Dermis microvascular lymphatic vessel endothelial cell (primary cell): Measurements from ENCODE around the gene TBC1D24. TPM values are rescaled to one million over a fixed set of nuclear protein-coding genes. Genes with fewer than 3 reads are reported as not detected.
A peak's percentile ranks its signal among the peaks of the same experiment; 100 is the strongest.

Experiments used
- DNase-seq, 2 donors: peaks; one replicate each; pipeline versions ENCODE4 v3.0.0 to v3.0.0-alpha.2; 2010; ENCODE audit warnings: low read depth in 2 of 2
- total RNA-seq: library from RNA; depleted of rRNA; stranded (reverse); fragments of >200 nt; gene quantifications from 2 replicates; pipeline ENCODE4 v1.2.1, GENCODE V29; 2014

The TBC1D24 gene
- total RNA-seq, 1 donor from 2014 or later, result 7.3 TPM

GRCh38 chr16:2516391-2517240 is 41.7 kb downstream of the TBC1D24 start:
- peak in 1 of 2 donors; percentile 37 for DNase-seq

DNA sequence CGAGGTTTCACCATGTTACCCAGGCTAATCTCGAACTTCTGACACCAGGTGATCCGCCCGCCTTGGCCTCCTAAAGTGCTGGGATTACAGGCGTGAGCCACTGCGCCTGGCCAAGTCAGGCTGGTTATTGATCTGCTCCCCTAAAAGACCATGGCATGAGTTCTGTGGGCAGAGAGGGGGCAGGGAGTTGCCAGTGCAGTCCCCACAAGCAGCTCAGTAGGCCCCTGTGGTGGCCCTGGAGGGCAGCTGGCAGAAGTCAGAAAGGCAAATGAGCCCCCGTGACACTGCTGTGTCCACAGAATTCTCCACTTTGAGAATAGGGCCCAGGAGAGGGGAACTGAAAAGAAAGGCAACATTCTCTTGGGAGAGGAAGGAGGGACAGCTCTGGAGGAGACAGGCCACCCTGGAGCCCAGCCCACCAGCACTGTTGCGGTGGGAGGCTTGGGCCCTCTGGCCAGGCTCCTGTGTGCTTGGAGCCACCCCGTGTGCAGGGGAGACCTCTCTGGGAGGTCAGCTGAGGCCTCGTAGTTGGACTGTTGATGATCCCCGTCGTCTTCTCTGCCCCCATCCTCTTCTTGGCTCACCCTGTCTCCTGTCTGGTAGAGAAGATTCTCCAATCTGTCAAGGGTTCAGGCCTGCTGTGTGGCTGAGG is 43.2 kb downstream of the TBC1D24 start:
- DNase-seq, result no peak

DNA sequence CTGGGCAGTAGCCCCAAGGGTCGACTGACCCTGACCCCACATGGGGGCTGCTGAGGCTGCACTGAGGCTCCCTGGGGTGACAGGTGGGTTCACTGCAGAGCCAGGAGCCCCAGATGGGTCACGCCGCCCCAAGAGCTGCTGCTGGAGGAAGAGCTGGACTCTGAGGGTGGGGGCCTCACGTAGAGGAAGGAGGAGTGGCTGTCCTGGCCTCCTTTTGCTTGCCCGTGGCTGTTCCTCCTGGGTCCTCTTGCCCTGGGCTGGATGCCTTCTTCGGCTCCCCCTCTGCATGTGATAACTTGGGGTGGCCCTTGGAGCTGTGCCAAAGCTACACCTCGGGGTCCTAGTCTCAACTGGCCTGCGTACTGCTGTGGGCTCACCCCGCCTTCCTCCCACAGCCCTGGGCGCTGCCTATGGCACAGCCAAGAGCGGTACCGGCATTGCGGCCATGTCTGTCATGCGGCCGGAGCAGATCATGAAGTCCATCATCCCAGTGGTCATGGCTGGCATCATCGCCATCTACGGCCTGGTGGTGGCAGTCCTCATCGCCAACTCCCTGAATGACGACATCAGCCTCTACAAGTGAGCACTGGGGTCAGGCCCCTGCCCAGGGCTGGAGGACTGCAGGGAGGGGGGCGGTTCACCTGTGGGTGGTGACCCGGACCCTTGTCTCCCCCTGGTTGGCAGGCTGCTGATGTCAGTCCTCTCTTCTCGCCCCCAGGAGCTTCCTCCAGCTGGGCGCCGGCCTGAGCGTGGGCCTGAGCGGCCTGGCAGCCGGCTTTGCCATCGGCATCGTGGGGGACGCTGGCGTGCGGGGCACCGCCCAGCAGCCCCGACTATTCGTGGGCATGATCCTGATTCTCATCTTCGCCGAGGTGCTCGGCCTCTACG is 44.1 kb downstream of the TBC1D24 start:
- no peak for DNase-seq

DNA sequence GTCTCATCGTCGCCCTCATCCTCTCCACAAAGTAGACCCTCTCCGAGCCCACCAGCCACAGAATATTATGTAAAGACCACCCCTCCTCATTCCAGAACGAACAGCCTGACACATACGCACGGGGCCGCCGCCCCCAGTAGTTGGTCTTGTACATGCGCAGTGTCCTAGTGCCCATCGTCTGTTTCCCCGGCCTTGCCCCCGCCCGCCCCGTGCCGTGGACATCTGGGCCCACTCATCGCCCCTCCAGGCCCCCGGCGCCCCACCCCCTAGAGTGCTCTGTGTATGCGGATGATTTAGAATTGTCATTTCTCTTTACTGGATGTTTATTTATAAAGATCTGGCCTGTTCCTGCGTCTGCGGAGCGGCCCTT is 44.8 kb downstream of the TBC1D24 start:
- DNase-seq, result no peak

GRCh38 chr16:2520097-2520783 is 45.3 kb downstream of the TBC1D24 start, which contains the start of gene AMDHD2:
AMDHD2 (plus strand) TSS chr16:2520371; CDS start chr16:2520459, 88 bp downstream.
- peak; percentile 79 to 94 for DNase-seq

GRCh38 chr16:2520784-2521531 is 46.0 kb downstream of the TBC1D24 start:
- peak in 1 of 2 donors; percentile 43 for DNase-seq

- no peak for DNase-seq
Measured at GRCh38 chr16:2523801-2524231, 48.9 kb downstream of the TBC1D24 start.

- no peak for DNase-seq
Measured at GRCh38 chr16:2524339-2524938, 49.5 kb downstream of the TBC1D24 start.

DNA sequence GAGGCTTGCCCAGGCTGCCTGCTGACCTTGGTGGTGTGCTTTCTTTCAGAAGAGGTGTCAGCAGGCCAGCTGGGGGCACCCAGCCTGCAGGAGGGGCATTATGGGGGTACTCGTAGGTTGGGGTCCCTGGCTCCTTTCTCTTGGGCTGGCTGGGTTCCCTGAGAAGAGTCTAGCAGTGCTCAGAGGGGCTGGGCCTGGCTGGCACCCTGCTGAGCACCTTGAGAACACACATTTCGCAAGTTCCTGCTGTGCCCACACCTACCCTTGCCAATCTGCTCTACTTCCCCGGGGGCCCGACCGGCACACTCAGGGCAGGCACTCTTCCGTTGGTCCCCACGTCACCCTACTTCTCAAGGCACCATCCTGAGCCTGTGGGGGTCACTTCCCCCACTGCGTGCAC is 51.2 kb downstream of the TBC1D24 start:
- DNase-seq, result no peak

DNA sequence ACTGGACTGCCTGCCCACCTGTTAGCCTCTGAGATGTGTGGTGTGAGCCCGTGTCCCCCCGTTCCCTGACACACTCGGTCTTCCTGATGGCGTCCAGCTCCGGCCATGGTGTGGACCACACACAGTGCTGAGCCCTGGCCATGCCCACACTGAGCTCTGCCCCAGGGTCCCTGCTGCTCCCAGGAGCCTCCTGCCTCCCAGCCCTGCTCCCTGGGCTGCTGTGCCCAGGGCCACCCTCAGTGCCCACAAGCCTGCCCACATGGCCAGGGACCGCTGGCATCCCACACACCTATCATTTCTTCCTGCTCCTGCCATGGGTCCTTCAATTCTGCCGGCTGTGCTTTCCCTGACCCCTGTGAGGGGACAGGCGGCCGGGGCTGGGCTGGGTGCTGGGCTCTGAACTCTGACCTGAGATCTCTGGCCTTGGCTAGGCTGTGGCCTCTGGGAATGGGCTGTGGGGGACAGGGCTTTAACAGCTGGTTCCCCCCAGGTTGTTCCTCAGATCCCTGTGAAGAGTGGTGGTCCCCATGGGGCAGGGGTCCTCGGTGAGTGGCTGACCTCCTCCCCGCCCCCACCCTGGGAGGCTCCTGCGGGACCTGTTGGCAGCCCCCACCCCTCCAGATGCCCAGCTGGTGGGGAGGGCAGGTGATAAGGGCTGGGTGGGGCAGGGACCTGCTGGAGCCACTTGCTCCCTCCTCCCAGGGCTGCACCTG is 52.3 kb downstream of the TBC1D24 start:
- DNase-seq, result no peak

GRCh38 chr16:2527784-2528100 is 52.8 kb downstream of the TBC1D24 start:
- DNase-seq, result no peak

DNA sequence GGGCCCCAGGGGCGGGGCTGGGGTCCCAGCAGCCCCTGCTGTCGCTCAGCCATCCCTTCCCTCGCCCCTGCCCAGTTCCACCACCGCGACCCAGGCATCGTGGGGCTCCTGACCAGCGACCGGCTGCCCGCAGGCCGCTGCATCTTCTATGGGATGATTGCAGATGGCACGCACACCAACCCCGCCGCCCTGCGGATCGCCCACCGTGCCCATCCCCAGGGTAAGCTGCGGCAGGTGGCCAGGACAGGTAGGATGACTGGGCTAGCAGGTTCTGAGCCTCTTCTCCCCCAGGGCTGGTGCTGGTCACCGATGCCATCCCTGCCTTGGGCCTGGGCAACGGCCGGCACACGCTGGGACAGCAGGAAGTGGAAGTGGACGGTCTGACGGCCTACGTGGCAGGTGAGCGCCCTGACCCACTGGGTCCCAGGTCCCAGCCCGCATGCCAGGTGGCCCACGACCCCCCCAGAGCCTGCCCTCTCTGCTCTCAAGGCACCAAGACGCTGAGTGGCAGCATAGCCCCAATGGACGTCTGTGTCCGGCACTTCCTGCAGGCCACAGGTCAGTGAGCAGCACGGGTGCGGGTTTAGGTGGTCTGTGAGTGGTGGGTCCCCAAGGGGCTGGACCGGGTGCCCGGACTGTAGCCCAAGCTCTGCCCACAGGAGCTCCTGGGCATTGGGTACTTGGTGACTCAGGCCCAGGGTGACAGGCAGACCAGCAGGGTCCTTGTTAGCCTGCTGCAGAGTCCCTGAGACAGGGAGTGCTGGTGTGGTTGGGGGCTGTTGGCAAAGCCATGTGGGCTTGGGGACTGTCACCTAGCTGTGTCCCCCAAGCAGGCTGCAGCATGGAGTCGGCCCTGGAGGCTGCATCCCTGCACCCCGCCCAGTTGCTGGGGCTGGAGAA is 53.5 kb downstream of the TBC1D24 start:
- no peak for DNase-seq

DNA sequence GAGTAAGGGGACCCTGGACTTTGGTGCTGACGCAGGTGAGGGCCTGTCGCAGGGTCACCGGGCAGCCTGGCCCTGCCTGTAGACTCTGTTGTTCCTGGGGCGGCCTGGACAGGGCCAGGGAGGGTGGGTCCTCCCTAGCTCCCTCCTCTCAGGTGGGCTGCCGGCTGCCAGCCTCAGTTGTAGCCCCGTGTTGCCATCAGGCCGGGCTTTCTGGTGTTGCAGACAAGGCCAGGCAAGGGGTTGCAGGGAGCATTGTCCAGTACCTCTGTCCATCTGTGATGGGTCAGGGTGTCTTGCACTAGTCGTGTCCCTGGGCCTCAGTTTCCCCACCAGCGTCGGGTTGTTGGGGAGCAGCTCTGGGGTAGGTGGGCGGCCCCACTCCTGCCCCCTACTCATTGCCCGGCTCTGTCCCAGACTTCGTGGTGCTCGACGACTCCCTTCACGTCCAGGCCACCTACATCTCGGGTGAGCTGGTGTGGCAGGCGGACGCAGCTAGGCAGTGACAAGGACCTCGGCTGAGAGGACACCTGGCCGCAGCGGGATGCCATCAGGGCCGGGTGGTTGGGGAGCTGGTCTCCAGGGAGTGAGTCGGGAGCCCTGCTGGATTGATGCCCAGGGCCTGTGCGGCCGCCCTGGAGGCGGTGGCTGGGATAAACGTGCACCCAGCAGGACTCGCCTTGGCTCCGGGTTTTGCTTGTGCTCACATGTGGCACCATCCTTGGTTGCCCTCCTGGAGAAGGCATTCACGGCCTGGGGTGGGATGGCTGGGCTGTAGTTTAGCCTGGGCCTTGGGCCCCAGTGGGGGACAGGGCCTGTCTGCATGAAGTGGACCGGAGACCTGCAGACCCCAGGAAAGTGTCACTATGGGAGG is 54.4 kb downstream of the TBC1D24 start:
- no peak for DNase-seq

GRCh38 chr16:2529961-2530628 is 55.2 kb downstream of the TBC1D24 start:
- DNase-seq, result no peak

GRCh38 chr16:2530629-2531318 is 55.8 kb downstream of the TBC1D24 start:
- DNase-seq, result no peak

DNA sequence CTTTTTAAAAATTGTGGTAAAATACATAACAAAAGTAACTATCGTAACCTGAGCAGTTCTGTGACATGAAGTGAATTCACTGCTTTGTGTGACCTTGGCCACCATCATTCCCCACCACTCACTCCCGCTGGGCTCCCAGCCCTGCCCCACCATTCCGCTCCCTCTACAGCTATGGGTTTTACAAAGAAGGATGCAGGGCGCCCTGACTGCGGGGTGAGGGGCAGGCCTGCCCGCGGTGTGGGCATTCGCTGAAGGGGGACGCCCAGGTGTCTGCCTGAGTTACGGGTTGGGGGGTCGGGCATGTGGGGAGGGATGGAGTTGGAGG is 56.4 kb downstream of the TBC1D24 start, which contains the start of gene CEMP1:
Gene CEMP1 (minus strand): TSS at position 38 of the 325 bp plus-strand sequence. CDS start 335 bp downstream, outside the sequence.
- DNase-seq, result no peak
